Fibroblast of skin of left quadriceps (primary cell): ENCODE results near the gene ZRANB1.

Experiments
- DNase-seq, 2 experiments: peaks; one replicate each; pipeline ENCODE4 v3.0.0-alpha.2; 2013; ENCODE audit warnings: low read depth in 2 of 2

Gene ZRANB1

DNA sequence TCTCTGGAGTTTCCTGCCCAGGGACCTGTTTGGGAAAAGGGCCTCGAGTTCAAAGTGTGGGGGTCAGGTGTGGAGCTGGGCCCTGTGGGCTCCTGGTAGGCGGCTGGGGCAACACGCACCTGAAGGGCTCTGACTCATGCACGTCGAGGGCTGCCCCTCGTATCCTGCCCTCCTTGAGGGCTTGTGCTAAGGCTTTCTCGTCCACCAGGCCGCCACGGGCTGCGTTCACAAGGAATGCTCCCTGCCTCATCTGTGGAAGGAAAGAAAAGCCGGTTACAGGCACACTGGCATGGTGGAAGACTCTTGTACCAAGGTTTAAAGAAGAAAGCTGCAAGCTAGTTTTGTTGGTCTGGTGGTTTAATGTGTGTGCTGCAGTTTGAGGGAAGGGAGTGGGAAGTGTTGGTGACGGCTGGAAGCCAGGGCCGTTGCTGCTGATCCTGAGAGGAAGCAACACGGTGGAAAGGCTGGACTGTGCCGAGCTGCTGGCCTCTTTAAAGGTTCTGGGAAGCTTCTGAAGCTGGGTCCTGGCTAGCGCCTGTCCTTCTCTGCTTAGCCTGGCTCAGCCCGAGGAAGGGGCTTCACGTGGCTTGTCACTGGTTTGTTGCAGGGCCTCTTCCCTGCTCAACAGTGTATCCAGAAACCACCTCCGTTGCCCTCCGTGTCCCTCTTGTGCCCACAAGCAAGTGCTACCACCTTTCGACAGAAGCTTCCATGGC, 52.0 kb downstream of the ZRANB1 start:
- no peak for DNase-seq

DNA sequence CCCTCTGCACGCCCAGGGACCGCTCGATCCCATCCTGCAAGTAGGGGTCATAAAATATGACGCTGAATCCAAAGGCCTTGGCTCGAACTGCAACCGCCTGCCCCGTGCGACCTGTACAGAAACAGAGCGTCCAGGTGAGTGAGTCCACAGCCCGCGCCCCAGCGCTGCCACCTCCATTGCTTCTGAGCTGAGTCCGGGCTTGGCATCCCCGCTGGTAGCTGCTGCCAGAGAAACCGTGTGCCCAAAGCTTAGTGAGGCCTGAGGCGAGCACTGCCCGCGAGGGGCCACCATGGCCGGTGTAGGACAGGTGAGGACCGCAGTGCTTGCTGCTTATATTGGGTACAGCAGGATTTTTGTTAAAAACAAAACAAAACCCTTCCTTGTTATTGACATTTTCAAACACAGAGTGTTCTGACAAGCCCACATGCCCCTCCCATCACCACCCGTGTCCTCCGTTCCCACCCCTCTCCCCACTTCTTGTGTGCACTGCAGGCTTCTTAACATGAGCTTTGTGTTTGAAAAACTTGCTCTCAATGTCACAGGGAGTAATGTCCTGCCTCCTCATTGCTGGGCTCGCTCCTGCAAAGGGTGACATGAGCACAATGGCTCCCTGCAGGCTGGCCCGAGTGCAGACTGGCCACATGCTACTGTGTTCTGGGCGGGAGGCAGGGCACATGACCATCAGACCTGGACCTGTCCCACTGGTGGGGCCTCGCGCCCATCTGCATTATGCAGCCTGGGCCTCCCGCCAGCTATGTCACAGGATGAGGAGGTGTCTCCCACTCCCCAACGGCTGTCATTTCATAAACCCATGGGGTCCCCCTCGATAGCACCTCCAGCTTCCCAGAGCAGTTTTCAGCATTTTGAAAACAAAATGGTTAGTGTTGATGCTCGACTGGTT, 52.9 kb downstream of the ZRANB1 start:
- DNase-seq, result no peak

DNA sequence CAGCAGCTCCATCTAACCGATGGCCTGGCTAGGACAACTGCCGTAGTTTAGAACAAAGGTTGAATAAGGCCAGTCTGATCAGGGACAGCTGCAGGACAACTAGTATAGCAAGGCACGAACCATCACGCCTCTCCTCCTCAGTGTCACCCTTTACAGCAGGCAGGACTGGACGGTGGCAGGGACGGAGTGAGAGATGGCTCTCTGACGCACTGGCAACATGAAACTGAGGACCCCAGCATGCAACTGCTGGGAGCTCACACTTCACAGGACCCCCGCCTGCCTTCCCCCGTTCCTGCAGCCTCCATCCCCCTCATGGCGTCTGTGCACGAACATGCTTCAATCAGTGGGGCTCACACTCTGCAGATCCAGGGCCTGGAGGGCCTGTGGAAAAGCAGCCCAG, 53.7 kb downstream of the ZRANB1 start:
- DNase-seq, result no peak

DNA sequence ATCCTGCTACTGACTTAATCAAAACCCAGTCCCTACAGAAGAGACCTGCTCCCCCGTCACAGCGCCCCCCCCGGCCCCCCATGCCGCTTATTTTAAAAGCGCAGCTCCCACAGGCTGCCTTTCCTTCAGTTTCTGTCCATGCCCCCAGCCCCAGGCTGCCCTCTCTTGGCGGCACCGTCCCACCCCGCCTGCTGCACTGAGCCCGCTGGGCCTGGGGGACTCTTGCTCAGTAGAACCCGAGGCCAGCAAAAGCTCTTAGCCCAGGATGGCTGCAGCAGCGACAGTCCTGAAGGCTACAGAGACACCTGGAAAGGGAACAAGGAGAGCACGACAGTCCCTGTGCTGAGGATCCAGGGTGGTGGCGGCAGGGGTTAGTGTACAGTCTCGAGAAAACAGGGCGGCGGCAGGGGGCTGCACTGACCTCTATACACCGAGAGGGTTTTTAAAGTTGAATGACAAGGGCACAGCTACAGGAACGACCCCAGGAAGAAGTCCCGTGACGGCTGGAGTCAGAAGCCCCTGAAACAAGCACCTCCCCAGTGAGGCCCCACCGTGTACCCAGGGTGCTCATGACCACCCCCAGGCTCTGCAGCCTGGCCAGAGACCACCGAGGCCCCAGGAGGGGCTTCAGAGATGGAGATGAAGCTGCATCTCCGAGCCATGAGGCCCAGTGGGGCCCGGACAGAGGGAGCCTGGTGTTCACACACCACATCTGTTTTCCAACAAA, 54.4 kb downstream of the ZRANB1 start:
- DNase-seq, result no peak

DNA sequence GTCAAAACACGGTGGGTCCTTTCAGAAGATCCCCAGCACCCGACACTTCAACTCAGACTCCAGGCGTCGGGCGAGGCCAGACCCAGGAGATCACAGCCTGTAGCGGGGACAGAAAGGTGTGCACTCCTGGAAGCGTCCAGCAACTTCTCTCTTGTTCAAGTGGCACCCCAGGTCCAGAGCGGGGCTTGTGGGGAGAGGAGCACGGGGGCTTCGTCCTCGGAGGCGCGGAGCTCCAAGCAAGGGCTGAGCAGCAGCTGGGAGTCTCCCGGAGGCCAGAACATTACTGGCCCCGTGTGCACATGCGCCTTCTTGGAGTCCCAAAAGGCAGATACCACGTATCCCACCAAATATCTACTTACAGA, 54.9 kb downstream of the ZRANB1 start:
- DNase-seq, result no peak

DNA sequence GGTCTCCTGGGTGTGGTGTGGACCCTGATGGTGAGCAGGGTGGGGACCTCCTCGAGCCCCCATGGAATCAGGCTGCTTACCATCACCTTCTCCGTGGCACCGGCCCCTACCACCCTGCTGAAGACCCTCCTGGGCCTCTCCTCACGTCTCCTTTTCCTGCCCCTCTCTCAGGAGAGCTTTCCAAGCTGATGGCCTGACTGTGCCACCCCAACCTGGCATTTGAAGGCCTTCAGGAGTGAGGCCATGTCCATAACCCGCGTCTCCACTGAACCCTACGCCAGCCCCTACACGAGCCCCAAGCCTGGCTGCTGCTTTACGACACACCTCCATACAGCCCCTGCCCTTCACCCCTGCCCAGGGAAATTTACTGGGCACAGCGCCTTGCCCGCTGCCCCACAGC, 55.4 kb downstream of the ZRANB1 start:
- no peak for DNase-seq

DNA sequence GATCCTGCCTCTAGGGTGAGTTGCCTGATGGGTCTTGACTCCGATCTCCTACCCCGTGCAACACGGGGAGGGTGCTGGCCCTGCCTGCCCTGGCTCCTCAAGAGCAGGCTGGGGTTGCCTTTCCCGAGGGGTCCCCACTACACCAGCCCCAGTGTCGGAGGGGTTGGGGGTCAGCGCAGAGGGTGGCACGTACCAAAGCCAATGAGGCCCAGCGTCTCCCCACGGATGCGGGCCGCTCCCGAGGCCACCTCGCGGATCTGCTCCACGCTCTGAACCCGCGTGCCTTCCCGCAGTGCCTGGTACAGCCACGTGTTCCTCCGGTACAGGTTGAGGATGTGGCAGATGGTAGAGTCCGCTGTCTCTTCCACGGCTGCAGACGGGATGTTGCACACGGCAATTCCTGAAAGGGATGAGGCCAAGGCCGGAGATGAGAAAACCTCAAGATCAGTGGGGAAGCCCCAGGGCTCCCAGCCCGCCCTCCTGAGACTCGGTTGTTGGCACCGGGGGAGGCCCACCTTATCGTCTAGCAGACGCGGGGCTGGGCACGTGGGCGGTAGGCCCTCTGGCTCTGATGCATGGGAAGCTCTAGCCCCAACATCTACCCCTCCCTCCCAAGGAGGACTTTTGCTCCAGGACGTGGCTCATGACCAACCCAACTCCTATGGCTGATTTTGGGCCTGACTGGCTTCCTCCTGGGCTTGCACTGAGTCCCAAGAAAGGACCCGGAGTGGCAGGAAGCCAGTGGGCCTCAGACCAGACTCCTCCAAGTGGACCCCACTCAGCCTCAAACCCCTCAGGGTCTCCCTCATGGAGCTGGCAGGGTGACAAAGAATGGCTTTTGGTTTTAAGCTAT, 56.1 kb downstream of the ZRANB1 start:
- DNase-seq, result no peak

DNA sequence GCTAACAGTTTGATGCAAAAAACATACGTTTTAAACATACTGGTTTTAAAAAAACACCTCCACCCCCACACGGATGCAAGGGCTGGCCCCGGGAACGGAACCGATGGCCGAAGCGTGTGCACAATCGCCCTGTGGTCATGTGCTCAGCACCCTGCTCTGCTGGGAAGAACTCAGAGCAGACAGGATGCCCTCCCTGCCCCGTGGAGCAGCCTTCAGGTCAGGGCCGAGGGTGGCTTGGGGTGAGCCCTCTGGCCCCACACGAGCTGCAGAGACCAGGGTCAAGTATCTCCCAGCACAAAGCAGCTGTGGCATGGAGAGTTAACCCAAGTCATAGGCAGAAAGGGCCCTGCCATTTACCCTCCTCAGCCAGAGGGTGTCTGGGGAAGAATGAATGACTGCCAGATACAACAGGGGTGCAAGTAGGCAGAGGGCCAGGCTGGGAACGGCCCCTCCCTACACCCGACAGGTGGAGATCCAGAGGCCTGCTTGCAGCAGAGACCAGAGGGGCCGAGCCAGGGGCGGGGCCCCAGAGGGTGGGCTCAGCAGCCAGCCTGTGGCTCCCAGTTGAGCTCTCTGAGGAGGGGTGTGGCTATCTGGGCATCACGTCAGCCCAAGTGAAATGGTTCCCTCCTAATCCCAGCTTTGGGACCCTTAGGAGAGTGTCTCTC, 56.8 kb downstream of the ZRANB1 start:
- no peak for DNase-seq

DNA sequence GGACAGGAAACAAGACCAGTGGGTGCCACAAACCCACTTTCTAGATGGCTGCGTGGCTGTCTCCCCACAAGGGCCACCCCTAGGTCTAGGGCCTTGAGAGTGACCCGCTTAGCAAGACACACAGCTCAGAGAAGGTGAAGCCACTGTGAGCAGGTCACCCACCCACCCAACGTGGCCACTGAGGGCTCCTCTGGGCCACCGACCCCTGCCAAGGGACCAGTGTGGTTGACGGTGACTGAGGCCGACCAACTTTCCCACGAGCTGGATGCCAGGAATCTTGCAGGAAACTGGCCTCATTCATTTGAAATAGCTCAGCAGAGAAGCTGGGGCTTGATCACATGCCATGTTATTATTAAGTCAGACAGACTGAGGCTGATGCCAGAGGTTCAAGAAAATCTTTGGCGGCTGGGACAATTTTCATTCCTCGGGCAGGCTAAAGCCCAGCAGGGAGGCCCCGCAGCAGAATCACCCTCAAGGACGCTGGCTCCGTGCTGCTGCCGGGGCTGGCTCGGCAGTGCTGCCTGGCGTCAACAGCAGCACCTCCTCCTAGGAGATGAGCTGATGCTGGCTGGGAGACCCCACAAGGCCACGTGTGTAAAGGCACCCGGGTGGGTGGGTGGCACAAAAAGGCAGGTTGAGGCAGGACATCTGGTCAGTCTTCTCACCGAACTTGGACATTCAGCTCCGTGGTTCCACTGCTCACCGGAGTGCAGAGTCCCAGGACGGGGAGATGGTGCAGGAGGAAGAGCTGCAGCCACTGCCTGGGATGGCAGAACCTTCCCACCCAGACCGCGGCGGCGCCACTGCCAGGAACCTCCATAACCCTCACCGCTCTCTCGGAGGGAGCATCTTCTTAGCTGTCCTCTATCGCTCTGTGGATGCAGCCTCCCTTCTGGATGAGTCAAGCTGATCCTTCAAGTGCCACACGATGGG, 57.8 kb downstream of the ZRANB1 start:
- DNase-seq, result no peak

DNA sequence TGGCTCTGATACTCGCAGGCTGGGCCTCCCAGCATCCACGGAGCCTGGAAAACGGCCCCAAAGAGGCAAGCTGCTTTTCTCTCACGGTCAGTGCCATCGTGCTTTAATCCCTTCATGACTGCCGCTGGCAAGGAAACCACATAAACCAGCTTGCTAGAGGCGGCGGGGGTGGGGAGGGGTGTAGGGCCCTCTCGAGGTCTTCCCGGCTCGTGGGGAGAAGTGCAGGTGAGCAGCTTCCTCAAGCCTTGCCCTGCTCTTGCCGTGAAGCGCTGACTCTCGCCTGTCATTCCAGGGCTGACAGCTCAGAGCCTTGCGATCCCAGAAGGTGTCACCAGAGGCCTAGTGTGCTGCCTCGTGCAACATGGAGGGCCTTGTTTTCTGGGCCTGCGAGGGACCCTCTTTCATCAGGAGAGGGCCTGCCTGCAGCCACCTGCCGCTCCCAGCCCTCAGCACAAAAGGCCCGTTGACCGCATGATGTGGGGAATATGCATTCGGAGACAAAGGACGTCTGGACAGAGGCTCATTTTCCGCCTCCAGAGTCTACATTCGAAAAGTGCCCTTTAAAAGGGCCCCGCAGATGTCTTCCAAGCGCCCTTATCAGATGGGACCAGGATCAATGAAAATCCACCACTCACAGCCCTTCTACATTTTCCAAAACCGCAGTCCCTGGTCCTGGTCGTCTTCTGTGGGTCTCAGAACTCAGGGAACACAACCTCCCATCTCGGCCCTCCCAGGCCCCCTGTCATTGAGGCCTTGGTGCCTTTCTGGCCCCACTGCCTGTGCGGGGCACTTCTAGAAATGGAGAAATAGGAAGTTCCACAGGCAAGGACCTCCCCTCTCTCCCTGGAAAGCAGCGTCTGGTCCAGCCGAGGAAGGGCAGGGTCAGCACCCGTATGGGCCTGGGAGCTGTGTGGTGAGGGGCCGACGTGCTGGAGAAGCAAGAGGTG, 58.7 kb downstream of the ZRANB1 start:
- DNase-seq, result no peak

DNA sequence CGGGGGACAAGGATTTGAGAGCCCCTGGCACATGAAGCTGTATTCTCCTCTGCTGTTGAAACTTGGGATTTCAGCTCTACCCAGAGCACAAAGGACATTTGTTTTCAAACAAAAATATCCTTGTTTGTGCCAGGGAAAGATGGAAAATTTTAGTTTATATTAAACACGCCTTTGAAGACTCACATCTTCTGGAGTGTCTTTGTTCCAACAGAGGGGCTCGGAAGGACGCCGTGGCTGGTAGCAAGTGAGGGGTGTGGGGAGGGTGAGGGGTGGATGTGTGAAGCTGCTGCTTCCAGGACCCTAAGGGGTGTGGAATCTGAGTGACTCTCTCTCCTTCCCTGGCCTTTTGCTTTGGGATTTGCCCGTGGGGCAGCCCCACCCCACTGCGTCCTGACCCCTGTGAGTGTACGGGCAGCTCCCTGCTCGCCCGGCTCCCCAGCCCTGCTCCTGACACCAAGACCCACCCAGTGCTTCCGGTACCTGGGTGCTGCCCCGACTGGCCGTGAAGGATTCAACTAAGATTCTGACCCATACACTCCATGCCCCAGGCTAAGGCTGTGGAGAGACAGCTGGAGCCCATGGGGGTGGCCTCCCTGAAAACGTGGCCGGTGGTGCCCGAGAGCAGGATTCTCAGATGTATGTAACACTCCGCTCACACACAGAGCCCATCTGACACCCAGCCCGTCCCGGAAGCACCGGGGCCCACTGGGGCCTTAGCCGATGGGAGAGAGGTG, 59.6 kb downstream of the ZRANB1 start:
- DNase-seq, result no peak

DNA sequence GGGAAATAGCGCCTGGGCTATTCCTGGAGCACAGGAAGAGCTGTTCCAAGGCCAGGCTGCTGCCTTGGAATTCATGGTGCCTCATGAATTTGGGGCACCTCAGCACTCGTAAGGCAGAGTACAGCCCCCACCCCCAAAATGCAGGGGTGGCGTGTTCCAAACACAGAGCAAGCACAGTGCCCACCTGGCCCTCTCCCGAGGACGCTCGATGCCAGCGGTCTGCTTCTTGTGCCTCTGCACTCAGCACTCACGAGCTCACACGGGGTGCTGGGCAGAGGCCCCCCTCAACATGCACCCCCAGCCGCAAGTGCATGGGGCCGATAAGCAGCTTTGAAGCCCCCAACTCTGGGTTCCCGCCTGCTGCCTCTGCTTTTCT, 60.1 kb downstream of the ZRANB1 start:
- no peak for DNase-seq

DNA sequence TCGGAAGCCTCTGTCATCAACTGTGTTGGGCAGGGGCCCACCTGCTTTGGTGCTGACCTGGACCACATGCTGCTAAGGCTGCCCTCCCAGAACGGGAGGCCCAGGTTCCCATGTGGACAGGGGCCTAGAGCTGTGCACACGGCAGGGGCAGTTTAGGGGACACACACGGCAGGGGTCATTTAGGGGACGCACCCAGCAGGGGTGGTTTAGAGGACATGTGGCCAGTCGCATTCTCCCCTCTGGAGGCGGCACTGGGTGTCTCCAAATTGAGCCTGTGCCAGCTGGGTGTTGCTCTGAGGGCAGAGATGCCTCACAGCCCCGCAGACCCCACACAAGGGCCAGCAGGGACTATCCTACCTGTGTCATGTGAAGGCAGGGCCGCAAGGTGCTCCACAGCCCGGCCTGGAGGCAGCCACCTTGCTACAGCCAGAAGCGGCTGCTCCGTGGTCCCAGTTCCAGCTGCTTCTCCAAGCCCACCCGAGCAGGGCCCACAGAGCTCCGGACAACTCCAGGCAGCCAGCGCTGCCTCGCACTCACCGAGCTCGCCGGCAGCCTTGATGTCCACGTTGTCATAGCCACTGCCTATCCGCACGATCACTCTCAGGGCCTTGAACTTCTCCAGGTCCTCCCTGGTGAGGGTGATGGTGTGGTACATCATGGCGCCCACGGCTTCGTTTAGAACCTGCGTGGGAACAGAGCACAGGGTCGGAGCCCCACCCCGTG, 60.7 kb downstream of the ZRANB1 start:
- no peak for DNase-seq

DNA sequence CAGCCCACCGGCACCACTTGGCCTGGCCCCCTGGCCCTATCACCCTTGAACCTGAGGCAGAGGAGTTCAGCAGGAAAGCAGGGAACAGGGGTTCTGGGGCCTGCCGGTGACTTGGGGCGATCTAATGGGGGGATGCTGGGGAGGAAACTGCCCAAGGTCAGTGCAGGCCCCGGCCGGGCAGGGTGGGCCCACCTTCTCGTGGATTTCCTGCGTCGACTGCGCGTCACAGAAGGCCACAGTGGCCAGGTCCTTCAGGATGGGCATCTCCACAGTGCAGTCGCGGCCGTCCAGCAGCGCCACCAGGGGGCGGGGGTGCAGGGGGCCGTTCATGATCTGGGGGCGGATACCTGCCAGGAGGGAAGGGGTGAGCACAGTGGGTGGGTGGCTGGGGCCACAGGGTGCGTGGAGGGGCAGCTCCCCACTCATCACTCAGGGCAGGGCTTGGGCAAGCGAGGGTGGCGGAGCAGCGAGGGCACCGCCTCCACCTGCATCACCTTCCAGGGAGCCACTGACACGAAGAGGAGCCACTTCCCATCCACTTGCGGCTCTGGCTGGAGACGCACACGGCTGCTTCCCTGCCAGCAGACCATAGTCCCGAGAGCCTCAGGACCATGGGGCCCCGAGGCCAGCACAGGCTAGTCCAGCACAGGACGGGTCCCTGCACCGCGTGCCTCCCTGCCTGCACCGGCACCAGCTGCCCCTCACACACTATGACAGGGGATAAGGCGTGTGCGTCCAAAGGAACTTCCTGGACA, 61.4 kb downstream of the ZRANB1 start:
- DNase-seq, result no peak

DNA sequence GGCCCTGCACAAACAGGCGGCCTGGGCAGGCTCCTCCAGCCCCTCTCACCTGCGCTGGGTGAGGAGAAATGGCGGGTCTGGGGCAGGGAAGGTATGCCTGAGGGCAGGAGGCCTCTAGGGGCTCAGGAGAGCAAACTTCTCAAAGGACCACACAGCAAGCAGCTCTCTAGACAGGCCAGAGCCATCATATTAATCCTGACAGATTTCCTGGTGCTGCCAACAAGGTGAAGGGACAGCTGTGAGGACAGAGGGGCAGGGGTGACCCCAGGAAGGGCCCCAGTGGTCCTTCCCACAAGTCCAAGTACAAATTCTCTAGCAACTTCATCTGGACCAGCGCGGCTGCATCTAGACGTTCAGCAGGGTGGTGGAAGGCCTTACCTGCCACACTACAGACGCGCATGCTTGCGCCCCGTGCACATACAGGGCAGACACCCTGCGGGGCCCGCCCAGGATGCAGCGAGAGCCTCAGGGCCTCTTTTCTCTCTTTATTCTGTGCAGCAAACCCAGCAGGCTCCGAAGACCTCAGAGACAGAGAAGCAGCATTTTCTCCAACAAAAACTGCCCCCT, 62.1 kb downstream of the ZRANB1 start:
- DNase-seq, result no peak

DNA sequence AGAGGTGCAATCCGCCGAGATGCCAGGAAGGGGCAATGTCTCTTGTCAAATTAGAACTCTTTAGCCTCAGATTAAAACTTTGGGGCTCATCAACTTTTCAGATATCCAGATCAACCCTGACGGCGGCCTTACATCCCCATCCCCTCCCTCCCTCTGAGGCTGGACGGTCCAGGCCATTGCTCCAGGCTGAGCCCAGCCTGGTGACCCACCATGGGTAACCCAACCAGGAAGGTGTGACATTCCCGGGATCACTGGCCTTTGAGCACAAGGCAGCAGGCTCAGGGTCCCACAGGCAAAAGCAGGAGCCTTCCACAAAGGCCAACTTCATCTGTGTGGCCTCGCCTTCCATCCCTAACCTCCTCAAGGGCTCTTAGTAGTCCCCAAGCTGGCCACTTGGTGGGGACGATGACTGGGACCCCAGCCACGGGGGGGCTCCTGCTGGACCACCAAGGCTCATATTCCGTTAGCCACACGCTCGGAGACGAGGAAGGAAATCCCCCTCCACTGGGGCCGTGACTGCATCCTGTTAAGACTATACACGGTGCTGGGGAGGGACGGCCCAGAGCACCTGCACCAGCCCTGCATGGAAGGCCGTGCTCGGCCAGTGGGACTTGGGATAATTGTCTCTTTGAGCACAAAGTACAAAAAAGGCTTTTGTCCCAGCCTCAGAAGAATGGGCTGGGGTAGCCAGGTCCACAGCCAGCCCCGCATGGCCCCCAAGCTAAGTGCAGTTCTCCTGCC, 62.8 kb downstream of the ZRANB1 start:
- no peak for DNase-seq
